NCI-H524 treated with DMSO at 0.1 percent for 48 hours (cell line): ENCODE measurements around the gene CKS1B.

Source experiments
- DNase-seq: peaks from one replicate; lab custom pipeline; 2025; lab: John Stamatoyannopoulos, UW

CKS1B gene

DNA sequence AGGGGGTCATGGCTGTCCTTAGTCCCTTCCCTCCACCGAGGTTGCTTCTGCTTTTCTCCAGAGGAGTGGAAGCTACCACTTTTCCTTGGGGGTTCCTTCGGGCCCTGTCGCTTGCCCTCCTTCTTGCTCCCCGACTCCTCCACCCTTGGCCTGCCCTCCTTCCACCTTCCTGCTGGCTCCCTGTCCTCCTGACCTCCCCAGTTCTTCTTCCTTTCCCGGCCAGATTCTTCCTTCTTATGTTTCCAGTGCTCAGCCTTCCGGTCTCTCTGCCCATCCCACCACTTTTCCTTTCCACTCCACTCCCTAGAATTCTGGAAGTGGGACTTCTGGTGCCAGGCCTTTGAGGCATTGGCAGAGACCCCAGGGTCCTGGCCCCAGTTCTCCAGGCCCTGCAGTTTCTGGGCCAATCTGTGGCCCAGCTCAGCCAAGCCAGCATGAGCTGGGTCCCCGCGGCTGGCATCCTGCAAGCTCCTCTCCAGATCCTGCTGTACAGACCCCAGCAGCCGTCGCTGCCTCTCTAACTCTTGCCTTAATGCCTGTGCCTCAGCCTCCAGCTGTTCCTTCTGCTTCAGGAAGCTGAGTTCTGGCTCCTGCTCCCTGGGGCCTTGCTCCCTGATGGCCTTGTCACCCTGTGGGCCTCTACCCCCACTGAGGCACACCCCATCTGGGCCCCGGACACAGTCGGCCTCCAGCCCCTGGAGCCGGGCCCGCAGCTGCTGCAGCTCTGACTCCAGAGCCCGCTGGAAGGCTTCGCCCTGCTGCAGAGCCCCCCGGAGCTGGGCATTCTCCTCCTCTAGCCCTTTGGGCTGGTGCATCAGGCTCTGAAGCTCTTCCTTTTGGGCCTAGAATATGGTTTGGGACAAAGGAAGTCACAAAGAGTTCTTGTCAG lies 28.3 kb upstream of the CKS1B start:
- DNase-seq, result no peak

GRCh38 chr1:154948079-154948478 lies 26.4 kb upstream of the CKS1B start:
- no peak for DNase-seq

DNA sequence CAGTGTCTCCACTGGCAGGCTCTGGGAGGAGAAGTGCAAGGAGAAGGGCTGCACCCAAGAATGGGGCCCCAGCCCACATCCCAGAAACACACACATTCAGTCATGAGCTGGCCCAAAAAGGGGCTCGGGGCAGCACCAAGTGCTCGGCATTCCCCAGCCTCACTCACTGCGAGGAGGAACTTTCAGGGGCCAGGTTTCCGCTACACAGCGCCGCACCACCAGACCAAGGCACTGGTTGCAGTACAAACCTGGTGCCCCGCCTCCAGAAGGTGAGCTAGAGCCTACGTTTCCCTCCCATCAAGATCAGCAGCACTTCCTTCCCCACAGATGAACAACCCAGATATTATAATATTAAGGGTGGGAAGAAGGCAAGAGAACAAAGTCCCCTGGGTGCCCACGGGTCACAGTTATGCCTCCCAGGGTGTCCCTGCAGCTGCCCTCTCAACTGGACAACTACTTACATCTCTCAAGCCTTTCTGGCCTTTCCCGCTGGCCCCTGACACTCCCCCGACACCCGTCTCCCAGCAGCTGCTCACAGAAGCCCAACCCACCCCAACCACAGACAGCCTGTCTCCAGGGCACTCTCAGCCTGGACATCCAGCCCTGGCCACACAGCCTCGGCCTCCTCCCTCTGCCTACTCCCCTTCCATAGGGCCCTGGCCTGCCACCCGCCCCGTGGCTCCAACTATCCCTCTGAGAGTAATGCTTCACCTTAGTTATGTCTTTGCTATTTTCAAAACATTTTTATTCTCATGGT lies 22.4 kb upstream of the CKS1B start:
- no peak for DNase-seq

DNA sequence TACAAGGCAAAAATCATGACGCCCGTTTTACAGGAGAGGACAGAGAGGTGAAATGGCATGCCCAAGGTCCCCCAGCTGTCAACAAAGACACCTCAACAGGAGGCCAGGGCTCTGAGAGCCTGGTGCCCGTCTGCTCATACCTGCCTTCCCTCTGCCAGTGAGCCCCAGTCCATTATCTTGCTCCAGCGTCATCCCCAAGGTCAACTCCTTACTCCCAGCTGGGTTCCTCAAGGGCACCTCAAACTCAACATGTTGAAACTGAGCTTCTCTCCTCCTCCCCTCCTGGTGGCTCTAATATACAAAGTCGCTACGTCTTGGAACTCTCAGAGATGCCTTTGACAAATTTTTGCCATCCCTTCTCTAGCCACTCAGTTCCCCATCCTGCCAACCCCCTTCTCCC lies 21.8 kb upstream of the CKS1B start:
- DNase-seq, result no peak

- no peak for DNase-seq
These were observed 20.9 kb upstream of the CKS1B start for GRCh38 chr1:154953611-154954038.

DNA sequence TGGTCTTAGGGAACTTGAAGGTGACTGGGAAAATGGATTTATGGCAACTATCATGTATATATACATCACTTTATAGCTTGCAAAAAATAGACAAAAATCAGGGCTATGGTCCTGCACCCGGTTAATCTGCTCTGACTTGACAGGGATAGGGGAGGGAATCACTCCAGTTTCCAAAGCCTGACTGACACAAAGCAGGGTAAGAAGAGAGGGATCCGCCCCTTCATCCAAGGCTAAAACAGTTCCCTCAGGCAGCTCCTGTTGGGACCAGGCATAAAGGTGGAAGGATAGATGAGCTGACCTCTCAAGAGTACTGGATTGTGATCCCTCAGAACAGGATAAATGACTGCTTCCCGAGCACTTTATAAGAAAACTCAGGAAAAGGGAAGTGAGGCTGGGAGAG lies 19.9 kb upstream of the CKS1B start:
- no peak for DNase-seq

DNA sequence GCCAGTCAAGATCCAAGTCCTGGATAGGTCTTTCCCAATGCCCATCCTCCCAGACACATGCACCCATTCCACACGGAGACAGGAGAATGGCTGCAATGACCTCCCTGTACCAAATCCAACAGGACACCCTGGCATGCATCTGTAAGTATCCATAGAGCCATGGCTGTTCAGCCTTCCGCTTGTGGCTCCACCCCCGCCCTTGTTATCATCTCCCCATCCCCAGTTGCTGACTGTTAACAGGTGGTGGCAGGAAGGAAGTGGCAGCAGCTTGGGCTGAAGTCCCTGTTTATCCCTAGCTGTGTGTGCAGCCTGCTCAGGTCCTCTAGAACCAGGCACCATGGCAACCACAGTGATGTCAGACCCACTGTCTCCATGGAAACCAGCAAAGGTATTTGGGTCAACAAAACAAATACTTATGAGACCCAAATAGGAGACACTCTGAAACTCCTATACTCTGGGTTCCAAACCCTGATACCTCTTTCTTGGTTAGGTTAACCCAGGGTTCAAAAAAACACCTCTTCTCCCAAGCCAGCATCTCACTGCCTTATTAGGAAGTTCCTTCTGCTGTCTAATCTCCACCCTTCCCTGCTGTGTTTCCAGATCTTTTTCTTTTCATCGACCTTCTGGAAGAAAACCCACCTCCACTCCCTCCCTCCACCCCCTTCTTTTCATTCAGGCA lies 19.3 kb upstream of the CKS1B start:
- peak; percentile 44 for DNase-seq

GRCh38 chr1:154955718-154956543 lies 18.6 kb upstream of the CKS1B start, which contains the start of gene PBXIP1:
TSS of gene PBXIP1 (minus strand) at chr1:154956099. CDS start at chr1:154953721, 2,378 bp downstream.
- peak; percentile 70 for DNase-seq

DNA sequence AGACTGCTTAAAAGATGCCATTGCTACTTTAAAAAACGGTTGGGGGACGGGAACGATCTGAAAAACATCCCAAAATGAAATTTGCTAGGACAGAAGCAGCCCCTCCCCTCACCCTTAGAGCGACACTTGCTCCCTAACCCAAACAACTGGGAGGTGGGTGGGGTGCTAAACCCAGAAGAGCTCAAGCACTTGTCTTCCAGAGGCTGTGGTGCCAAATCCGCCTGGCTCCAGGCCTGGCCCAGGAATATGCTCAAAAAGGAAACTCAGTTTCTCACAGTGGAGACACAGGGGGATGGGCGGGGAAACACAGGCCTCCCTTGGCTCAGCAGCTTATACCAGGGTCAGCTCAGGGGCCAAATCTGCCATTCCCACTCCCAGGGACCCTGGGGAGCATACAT lies 17.9 kb upstream of the CKS1B start:
- no peak for DNase-seq

DNA sequence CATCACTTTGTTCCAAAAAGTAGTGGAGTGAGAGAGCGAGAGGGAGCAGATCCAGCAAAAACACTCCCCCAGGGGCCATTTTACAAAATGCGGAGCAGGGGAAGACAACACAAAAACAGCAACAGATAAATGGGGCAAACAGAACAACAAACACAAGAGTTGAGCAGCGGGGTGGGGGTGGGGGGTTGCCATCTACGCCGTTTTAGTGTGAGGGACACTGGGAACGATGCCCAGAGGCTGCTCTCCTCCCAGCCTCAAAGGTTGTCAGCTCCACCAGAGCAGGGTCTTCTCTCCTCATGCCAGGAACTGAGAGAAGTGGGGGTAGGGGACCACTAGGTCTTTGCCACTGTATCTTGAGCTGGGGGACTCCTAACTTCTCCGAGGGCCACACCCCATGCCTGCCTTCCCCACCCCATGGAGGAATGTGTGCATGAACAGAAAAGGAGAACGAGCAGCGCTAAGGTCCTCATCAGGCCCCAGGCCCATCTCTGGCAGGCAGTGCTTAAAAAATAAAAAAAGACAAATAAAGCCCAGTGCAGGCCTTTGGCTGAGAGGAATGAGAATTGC lies 17.3 kb upstream of the CKS1B start:
- no peak for DNase-seq

- DNase-seq, result no peak
These were observed 16.4 kb upstream of the CKS1B start for GRCh38 chr1:154958036-154958435.

DNA sequence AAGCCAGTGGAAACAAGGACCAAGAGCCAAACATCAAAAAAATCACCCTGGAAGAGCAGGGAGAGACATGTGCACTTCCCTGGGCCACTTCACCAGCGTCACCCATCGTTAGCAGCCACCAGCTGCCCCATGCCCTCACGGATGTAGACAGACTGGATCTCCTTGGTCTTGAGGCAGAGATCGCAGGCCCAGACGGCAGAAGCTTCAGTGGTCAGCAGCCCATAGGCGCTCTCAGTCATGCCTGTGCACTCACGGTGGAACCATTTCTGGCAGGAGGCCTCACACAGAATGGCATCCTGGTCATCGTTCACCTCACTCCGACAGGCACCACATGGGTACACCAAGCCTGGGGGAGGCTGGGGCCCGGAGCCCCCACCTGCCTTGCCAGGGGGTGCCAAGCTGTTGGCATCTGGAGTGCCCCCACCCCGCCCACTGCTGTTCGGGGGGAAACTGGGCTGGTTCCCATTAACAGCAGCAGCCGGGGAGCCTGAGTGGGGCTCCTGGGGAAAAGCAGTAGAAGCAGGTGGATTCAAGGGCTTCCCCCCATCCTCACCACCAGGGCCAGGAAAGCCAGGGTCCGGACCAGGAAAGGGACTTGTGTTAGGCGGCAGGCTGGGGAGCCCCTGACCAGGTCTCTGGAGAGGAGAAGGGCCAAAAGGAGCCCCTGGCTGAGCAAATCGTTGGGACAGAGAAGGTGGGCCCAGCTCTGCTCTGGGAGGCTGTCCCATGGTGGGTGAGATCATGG lies 15.6 kb upstream of the CKS1B start:
- DNase-seq, result no peak

DNA sequence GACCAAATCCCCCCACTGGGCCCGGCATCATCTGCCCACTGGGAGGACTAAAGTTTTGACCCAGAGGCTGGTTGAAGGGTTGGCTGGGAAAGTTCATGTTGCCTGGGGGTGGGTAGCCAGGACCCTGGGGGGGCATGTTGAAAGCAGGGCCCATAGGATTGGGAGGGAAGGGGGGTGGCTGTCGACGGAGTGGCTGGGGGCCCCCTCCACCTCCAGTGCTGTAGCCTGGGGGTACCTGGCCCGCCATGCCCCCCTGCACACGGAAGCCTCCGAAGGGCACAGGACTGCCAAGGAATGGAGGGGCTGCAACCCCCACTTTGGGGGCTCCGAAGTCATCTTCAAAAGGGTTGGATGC lies 15.1 kb upstream of the CKS1B start:
- DNase-seq, result no peak

- DNase-seq, result no peak
These were observed 13.9 kb upstream of the CKS1B start for GRCh38 chr1:154960446-154961136.

- DNase-seq, result no peak
These were observed 13.0 kb upstream of the CKS1B start, which contains the start of gene PYGO2 for GRCh38 chr1:154961207-154962155. TSS of gene PYGO2 (minus strand) at chr1:154961782. CDS start at chr1:154961576, 206 bp downstream.

- no peak for DNase-seq
These were observed 12.2 kb upstream of the CKS1B start for GRCh38 chr1:154962156-154962749.

DNA sequence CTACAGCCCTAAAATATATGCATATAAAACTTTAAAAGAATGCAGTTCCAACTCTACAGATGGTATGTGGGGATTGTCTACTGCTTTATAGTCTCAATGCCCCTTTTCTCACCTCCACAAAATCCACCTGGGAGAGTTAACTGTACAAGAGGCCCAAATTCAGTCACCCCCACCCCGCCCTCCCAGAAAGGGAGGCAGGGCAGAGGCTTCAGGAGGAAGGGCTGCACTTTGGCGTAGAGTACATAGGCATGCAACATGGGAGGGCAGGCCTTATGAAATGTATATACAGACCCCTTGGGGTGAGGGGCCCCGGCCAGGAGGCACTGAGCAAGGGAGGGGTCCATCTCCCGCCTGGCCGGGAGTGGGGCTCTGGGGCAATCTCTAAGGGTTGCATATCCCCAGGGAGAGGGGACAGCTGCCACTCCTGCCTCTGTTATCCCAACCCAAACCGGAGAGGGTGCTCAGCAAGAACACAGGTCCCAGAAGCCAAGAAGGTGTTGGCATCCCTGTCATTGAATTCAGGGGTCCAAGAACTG lies 11.6 kb upstream of the CKS1B start:
- no peak for DNase-seq

DNA sequence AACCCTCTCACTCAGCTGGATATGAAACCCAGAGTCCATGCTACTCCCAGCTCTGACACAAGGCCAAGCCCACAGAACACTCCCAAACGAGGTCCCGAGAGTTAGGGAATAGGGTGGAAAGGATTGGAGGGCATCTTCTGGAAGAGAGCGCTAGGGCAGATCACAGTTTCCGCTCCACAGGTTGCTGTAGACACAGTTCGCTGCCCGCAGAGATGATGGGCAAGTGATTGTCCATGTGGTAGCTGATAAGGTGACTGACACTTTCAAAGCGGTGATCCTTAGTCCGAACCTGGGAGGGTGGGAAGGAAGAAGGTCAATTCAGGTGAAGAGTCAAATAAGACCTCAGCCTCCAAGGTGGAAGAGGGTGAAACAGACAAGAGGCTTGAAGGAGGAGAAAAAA lies 10.8 kb upstream of the CKS1B start:
- no peak for DNase-seq
